Prostate gland (tissue), 2 donors: Measurements from ENCODE around the gene TTC29. TPM values are rescaled to one million over a fixed set of nuclear protein-coding genes. Genes with fewer than 3 reads are reported as not detected.
A peak's percentile ranks its signal among the peaks of the same experiment; 100 is the strongest.

Experiments used
- DNase-seq: peaks from one replicate; pipeline ENCODE4 v3.0.0-alpha.2; 2019; ENCODE audit warnings: low spot score
- H3K27ac ChIP-seq, 2 donors: fragments of 200-600 bp; sonication (generic); 2 replicates each; pipeline ENCODE4 v1.5.1; 2017 to 2019
- H3K27me3 ChIP-seq: fragments of 200-600 bp; sonication (generic); replicated peaks from 2 replicates; pipeline ENCODE4 v1.5.1; 2019; ENCODE audit not compliant: insufficient read depth
- H3K36me3 ChIP-seq, 2 donors: fragments of 200-600 bp; sonication (generic); 1 replicate in 1 of 2; 2 replicates in 1 of 2; pipeline versions ENCODE4 v1.5.1 to v1.8.1; 2017 to 2019
- H3K4me1 ChIP-seq: fragments of 200-600 bp; sonication (generic); replicated peaks from 2 replicates; pipeline ENCODE4 v1.5.1; 2019
- H3K4me3 ChIP-seq, 2 donors: fragments of 200-600 bp; sonication (generic); 2 replicates each; pipeline ENCODE4 v1.5.1; 2017 to 2019
- H3K9me3 ChIP-seq: fragments of 200-600 bp; sonication (generic); 2 replicates; pipeline ENCODE4 v1.5.1; 2017
- CTCF ChIP-seq, 4 experiments: fragments of 200-600 bp in 2 of 4; fragments of 450-650 bp in 2 of 4; sonication (generic) in 2 of 4; IDR thresholded peaks; 1 replicate in 3 of 4; 2 replicates in 1 of 4; pipeline ENCODE4 v1.5.1; 2016 to 2019; ENCODE audit warnings: antibody characterized with exemption in 4 of 4, mild to moderate bottlenecking in 2 of 4, moderate library complexity in 2 of 4
- POLR2A ChIP-seq: fragments of 450-650 bp; IDR thresholded peaks from one replicate; pipeline ENCODE4 v1.6.1; 2016; ENCODE audit warnings: antibody characterized with exemption, mild to moderate bottlenecking
- POLR2AphosphoS5 ChIP-seq: sonication (generic); formaldehyde crosslinking; IDR thresholded peaks from one replicate; pipeline ENCODE4 v1.6.1; 2017; ENCODE audit warnings: antibody characterized with exemption
- WGBS: methylation state at CpG from one replicate; pipeline ENCODE4 v1.1.5; 2018; 5-methylcytosine and 5-hydroxymethylcytosine counted together
- intact Hi-C: fragments of 100-400 bp; cut with DNase I; formaldehyde crosslinking; loops from one replicate; pipeline ENCODE4 v1.14.2; 2022
- total RNA-seq, 2 donors: library from RNA; depleted of rRNA; stranded (reverse); fragments of >200 nt; gene quantifications; one replicate each; pipeline ENCODE4 v1.1.0, GENCODE V29; 2016

TTC29 gene
- 1 to 10 TPM in 1 of 2 donors, not detected in 1; 3.1 TPM for total RNA-seq

- intact Hi-C loops = no loop called here
- under 1% methylated on average over 35 of the region's 39 CpGs for WGBS
- H3K4me1 ChIP-seq = peaks cover 4% of the 10 kb centered on the region
These were observed at the start of gene TTC29 for GRCh38 chr4:146945556-146946374. Gene TTC29 (minus strand): TSS chr4:146945864. CDS start chr4:146939895, 5,969 bp downstream.

GRCh38 chr4:146981651-146982050, 36.0 kb upstream of the TTC29 start:
- H3K4me1 ChIP-seq = no peaks in the 10 kb centered on the region
- no peaks in the 10 kb centered on the region for H3K9me3 ChIP-seq
- WGBS = 42% methylated on average over 4 of the region's 4 CpGs
- no peak overlapping the region for H3K27ac ChIP-seq
- no peak for TF ChIP-seq POLR2AphosphoS5
- no peak for TF ChIP-seq POLR2A
- no peak for TF ChIP-seq CTCF (IDR thresholded peaks at IDR 0.05)
- no peaks in the 10 kb centered on the region for H3K36me3 ChIP-seq
- DNase-seq = no peak
- H3K27me3 ChIP-seq = no peaks in the 10 kb centered on the region
- intact Hi-C loops = no loop called here
- no peak overlapping the region for H3K4me3 ChIP-seq

More at GRCh38 chr4:146945556-146946374, at the start of gene TTC29:
- Histone ChIP-seq H3K27ac (no peak within 1 kb of the TSS), H3K4me3 (peak within 1 kb of the TSS; percentile 23 to 34), H3K27me3 (no peaks in the 10 kb centered on the region), H3K9me3 (no peaks in the 10 kb centered on the region), H3K36me3 (no peaks in the 10 kb centered on the region)
- no peak for TF ChIP-seq POLR2A
- TF ChIP-seq POLR2AphosphoS5 = peak; percentile 64
- DNase-seq = peak; percentile 87

- WGBS = 63% methylated on average over 4 of the region's 4 CpGs
- Histone ChIP-seq H3K27ac (no peak overlapping the region), H3K36me3 (no peaks in the 10 kb centered on the region), H3K4me1 (no peaks in the 10 kb centered on the region), H3K27me3 (no peaks in the 10 kb centered on the region), H3K4me3 (no peak overlapping the region), H3K9me3 (no peaks in the 10 kb centered on the region)
- DNase-seq = no peak
- intact Hi-C loops = no loop called here
- TF ChIP-seq POLR2AphosphoS5 (no peak), POLR2A (no peak), CTCF (IDR thresholded peaks at IDR 0.05) (no peak)
These were observed 33.0 kb upstream of the TTC29 start for GRCh38 chr4:146978641-146979040.

- TF ChIP-seq CTCF (IDR thresholded peaks at IDR 0.05) (no peak), POLR2AphosphoS5 (peak; percentile 33)
- intact Hi-C loops = no loop called here
- WGBS = 6% methylated on average over 1 of the region's 1 CpG
- Histone ChIP-seq H3K4me3 (no peak overlapping the region), H3K27me3 (no peaks in the 10 kb centered on the region), H3K27ac (no peak overlapping the region), H3K9me3 (no peaks in the 10 kb centered on the region), H3K4me1 (no peaks in the 10 kb centered on the region), H3K36me3 (no peaks in the 10 kb centered on the region)
- DNase-seq = no peak
These were observed 30.5 kb upstream of the TTC29 start for GRCh38 chr4:146976145-146976544.

GRCh38 chr4:146975527-146975926, 29.9 kb upstream of the TTC29 start:
- no peak overlapping the region for H3K4me3 ChIP-seq
- no peaks in the 10 kb centered on the region for H3K4me1 ChIP-seq
- WGBS = 8% methylated on average over 1 of the region's 1 CpG
- DNase-seq = no peak
- intact Hi-C loops = no loop called here
- H3K27ac ChIP-seq = no peak overlapping the region
- H3K36me3 ChIP-seq = no peaks in the 10 kb centered on the region
- H3K27me3 ChIP-seq = no peaks in the 10 kb centered on the region
- no peaks in the 10 kb centered on the region for H3K9me3 ChIP-seq
- TF ChIP-seq CTCF (IDR thresholded peaks at IDR 0.05) (no peak), POLR2A (no peak), POLR2AphosphoS5 (no peak)
